ENCODE results near the gene WNT7B. TPM values are rescaled to one million over a fixed set of nuclear protein-coding genes. Genes with fewer than 3 reads are reported as not detected.

The WNT7B gene
- total RNA-seq, 1 experiment from 2014 or later, result 66.9 TPM

DNA sequence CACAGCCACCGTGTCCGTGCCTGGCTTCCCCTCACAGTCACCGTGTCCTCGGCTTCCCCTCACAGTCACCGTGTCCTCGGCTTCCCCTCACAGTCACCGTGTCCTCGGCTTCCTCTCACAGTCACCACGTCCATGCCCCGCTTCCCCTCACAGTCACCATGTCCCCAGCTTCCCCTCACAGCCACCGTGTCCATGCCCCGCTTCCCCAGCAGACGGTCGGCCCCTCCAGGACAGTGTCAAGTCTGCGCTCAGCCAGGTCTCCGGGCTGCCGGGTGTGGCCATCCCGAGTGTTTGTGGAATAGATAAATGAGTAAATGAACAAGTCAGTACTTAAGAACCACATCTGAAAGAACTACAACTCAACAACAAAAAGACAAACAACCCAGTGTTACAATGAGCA, 23.8 kb downstream of the WNT7B start:
- BruUV-seq (replicated peaks), result no TSS peak
- H3K4me3 ChIP-seq, result no peak overlapping the region
- peaks cover 99% of the 10 kb centered on the region for H4K20me1 ChIP-seq (ENCODE audit: insufficient read depth)
- peaks cover 6% of the 10 kb centered on the region; the same call in 1 of the 2 replicates for H3F3A ChIP-seq (ENCODE audit: insufficient read depth, low read depth)
- H3K36me3 ChIP-seq (ENCODE audit: low read depth), result no peaks in the 10 kb centered on the region; the same call in 1 of the 2 replicates
- ChIA-PET CTCF (interaction anchor here (0.6 to 0.7 kb wide), 2 partner anchors 685 to 1209 kb away, joined by 4 read pairs; no protein-coding TSS in a partner anchor), POLR2A (ENCODE audit: unreplicated experiment) (interaction anchor here (0.7 kb wide), 1 partner anchor 561 kb away, joined by 6 read pairs; no protein-coding TSS in a partner anchor)
- no peaks in the 10 kb centered on the region for H3K9me3 ChIP-seq (ENCODE audit: insufficient read depth, low read depth)
- H3K27ac ChIP-seq, result no peak overlapping the region
- no peak overlapping the region for H2AFZ ChIP-seq
- TF ChIP-seq CTCF (conservative IDR thresholded peaks at IDR 0.05) (no peak), EZH2 (IDR thresholded peaks at IDR 0.05; ENCODE audit: low read depth) (no peak)
- H3K4me2 ChIP-seq, result no peak overlapping the region
- no peak for DNase-seq
- H3K27me3 ChIP-seq (ENCODE audit: insufficient read depth, low read depth), result no peaks in the 10 kb centered on the region
- peaks cover 96% of the 10 kb centered on the region for H3K79me2 ChIP-seq (ENCODE audit: low read depth)
- no peaks in the 10 kb centered on the region for H3K9me2 ChIP-seq (ENCODE audit: insufficient read depth)
- H3K4me1 ChIP-seq (replicated peaks; ENCODE audit: insufficient read depth), result no peaks in the 10 kb centered on the region
- intact Hi-C loops (cut with micrococcal nuclease; ENCODE audit: unreplicated experiment), result no loop called here

DNA sequence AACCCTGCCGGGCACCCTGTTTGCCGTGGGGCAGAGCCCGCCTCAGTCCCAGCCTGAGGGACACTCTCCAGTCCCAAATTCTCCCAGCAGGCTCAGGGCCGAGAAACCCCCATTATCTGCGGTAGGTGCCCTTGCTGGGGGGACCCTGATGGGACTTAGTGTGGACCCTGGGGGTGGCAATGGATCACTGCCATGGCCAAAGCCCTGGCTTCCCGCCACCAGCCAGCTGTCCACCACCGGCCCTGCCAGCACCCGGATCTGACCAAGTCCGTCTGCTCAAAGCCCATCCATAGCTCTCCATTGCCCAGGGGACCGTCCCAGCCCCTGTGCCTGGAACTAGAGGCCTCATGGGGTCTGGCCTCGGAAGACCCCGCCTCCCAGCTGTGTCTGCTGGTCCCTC, 24.4 kb downstream of the WNT7B start:
- intact Hi-C loops (cut with micrococcal nuclease; ENCODE audit: unreplicated experiment), result no loop called here
- no TSS peak for BruUV-seq (replicated peaks)
- H3K27ac ChIP-seq, result no peak overlapping the region
- CTCF ChIA-PET, result interaction anchor here (0.6 kb wide), 1 partner anchor 685 kb away, joined by 4 read pairs; no protein-coding TSS in a partner anchor
- no peaks in the 10 kb centered on the region for H3K27me3 ChIP-seq (ENCODE audit: insufficient read depth, low read depth)
- no peak overlapping the region for H2AFZ ChIP-seq
- peaks cover 99% of the 10 kb centered on the region for H4K20me1 ChIP-seq (ENCODE audit: insufficient read depth)
- H3K79me2 ChIP-seq (ENCODE audit: low read depth), result peaks cover 96% of the 10 kb centered on the region
- POLR2A ChIA-PET (ENCODE audit: unreplicated experiment), result interaction anchor here (0.7 kb wide), 3 partner anchors 17 to 562 kb away, joined by 3 to 6 read pairs (median 5); no protein-coding TSS in a partner anchor
- no peak overlapping the region for H3K4me3 ChIP-seq
- H3K9me2 ChIP-seq (ENCODE audit: insufficient read depth), result no peaks in the 10 kb centered on the region
- peaks cover 6% of the 10 kb centered on the region; the same call in 1 of the 2 replicates for H3F3A ChIP-seq (ENCODE audit: insufficient read depth, low read depth)
- H3K36me3 ChIP-seq (ENCODE audit: low read depth), result no peaks in the 10 kb centered on the region; the same call in 1 of the 2 replicates
- TF ChIP-seq EZH2 (IDR thresholded peaks at IDR 0.05; ENCODE audit: low read depth) (no peak), CTCF (conservative IDR thresholded peaks at IDR 0.05) (no peak)
- no peak for DNase-seq
- H3K4me1 ChIP-seq (replicated peaks; ENCODE audit: insufficient read depth), result no peaks in the 10 kb centered on the region
- no peaks in the 10 kb centered on the region for H3K9me3 ChIP-seq (ENCODE audit: insufficient read depth, low read depth)
- no peak overlapping the region for H3K4me2 ChIP-seq

DNA sequence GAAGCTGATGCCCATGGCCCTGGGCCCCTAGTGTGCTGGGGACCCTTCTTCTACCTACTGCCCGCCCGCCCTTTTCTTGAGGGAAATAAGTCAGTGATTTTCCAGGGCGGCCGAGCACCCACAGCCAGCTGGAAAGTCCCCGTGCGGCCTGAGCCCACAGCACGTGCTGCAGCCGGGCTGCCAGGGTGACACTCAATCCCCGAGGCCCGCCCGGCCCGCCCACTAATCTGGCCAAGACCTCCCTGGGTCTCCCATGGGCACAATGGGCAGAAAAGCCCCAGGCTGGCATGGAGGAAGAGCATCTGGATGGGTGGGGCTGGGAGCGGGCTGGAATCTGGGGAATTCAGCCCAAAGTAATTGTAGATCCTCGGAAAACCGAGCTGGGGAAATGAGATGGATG, 24.8 kb downstream of the WNT7B start:
- peaks cover 6% of the 10 kb centered on the region; the same call in 1 of the 2 replicates for H3F3A ChIP-seq (ENCODE audit: insufficient read depth, low read depth)
- peaks cover 97% of the 10 kb centered on the region for H3K79me2 ChIP-seq (ENCODE audit: low read depth)
- no peak overlapping the region for H3K4me3 ChIP-seq
- BruUV-seq (replicated peaks), result no TSS peak
- no peak for DNase-seq
- no peaks in the 10 kb centered on the region for H3K9me3 ChIP-seq (ENCODE audit: insufficient read depth, low read depth)
- ChIA-PET POLR2A (ENCODE audit: unreplicated experiment) (interaction anchor here (0.7 kb wide), 2 partner anchors 17 to 25 kb away, joined by 3 to 5 read pairs; no protein-coding TSS in a partner anchor), CTCF (no interaction called here)
- H2AFZ ChIP-seq, result no peak overlapping the region
- no peaks in the 10 kb centered on the region; the same call in 1 of the 2 replicates for H3K36me3 ChIP-seq (ENCODE audit: low read depth)
- TF ChIP-seq CTCF (conservative IDR thresholded peaks at IDR 0.05) (no peak), EZH2 (IDR thresholded peaks at IDR 0.05; ENCODE audit: low read depth) (no peak)
- H3K9me2 ChIP-seq (ENCODE audit: insufficient read depth), result no peaks in the 10 kb centered on the region
- no peaks in the 10 kb centered on the region for H3K4me1 ChIP-seq (replicated peaks; ENCODE audit: insufficient read depth)
- H3K27me3 ChIP-seq (ENCODE audit: insufficient read depth, low read depth), result no peaks in the 10 kb centered on the region
- no peak overlapping the region for H3K4me2 ChIP-seq
- H3K27ac ChIP-seq, result no peak overlapping the region
- H4K20me1 ChIP-seq (ENCODE audit: insufficient read depth), result peaks cover 99% of the 10 kb centered on the region
- intact Hi-C loops (cut with micrococcal nuclease; ENCODE audit: unreplicated experiment), result no loop called here

Data from PC-9 (cell line).